Fibroblast of lung (primary cell): ENCODE data around the gene ACP6. TPM values are rescaled to one million over a fixed set of nuclear protein-coding genes. Genes with fewer than 3 reads are reported as not detected.

ENCODE experiments used
- DNase-seq, 2 donors: peaks; one replicate each; pipeline versions ENCODE4 v3.0.0 to v3.0.0-alpha.2; 2010; ENCODE audit warnings: low read depth in 2 of 2
- H2AFZ ChIP-seq: 2 replicates; pipeline ENCODE4 v1.5.1; 2012; ENCODE audit warnings: low read length, control low read depth, inconsistent platforms
- H3K27ac ChIP-seq: 2 replicates; pipeline ENCODE4 v1.5.1; 2011; ENCODE audit warnings: low read length, control low read depth; ENCODE audit not compliant: insufficient read depth
- H3K27me3 ChIP-seq: 2 replicates; pipeline ENCODE4 v1.5.1; 2011; ENCODE audit warnings: mild to moderate bottlenecking, low read length; ENCODE audit not compliant: control insufficient read depth, insufficient read depth
- H3K36me3 ChIP-seq: 2 replicates; pipeline ENCODE4 v1.5.1; 2011; ENCODE audit warnings: low read length; ENCODE audit not compliant: control insufficient read depth, insufficient read depth
- H3K4me1 ChIP-seq: 2 replicates; pipeline ENCODE4 v1.5.1; 2011; ENCODE audit warnings: low read length; ENCODE audit not compliant: control insufficient read depth, insufficient read depth; ENCODE audit errors: extremely low read depth
- H3K4me2 ChIP-seq: 2 replicates; pipeline ENCODE4 v1.5.1; 2011; ENCODE audit warnings: low read length, control low read depth; ENCODE audit not compliant: insufficient read depth; ENCODE audit errors: extremely low read depth
- H3K4me3 ChIP-seq, 4 experiments: fragments of 200-600 bp in 1 of 4; sonication (generic) in 1 of 4; replicated peaks in 1 of 4; 2 replicates each; pipeline ENCODE4 v1.5.1; 2011 to 2016; ENCODE audit warnings: low read length in 4 of 4, low read depth in 3 of 4, mild to moderate bottlenecking in 3 of 4, control low read depth in 2 of 4, inconsistent platforms in 1 of 4, mixed read lengths in 1 of 4; ENCODE audit not compliant: insufficient read depth in 1 of 4; ENCODE audit errors: control extremely low read depth in 1 of 4
- H3K79me2 ChIP-seq: 2 replicates; pipeline ENCODE4 v1.5.1; 2012; ENCODE audit warnings: mild to moderate bottlenecking, low read length, inconsistent platforms; ENCODE audit not compliant: control insufficient read depth, insufficient read depth
- H3K9ac ChIP-seq: 2 replicates; pipeline ENCODE4 v1.5.1; 2011; ENCODE audit warnings: mild to moderate bottlenecking, low read length, control low read depth; ENCODE audit not compliant: insufficient read depth
- H3K9me3 ChIP-seq: 2 replicates; pipeline ENCODE4 v1.5.1; 2012; ENCODE audit warnings: low read depth, low read length; ENCODE audit not compliant: control insufficient read depth, insufficient read depth
- H4K20me1 ChIP-seq: 2 replicates; pipeline ENCODE4 v1.5.1; 2011; ENCODE audit warnings: low read length; ENCODE audit not compliant: control insufficient read depth, insufficient read depth; ENCODE audit errors: extremely low read depth
- EZH2 ChIP-seq: IDR thresholded peaks from 2 replicates; pipeline ENCODE4 v1.5.1; 2012; ENCODE audit warnings: low read length, control low read depth, mild to moderate bottlenecking; ENCODE audit errors: missing control alignments
- polyA plus RNA-seq, 2 donors: library from polyadenylated mRNA; depleted of rRNA in 1 of 2; stranded (reverse) in 1 of 2; unstranded in 1 of 2; fragments of >200 nt; gene quantifications; 2 replicates each; pipeline ENCODE4 v1.2.1, GENCODE V29; 2011 to 2012; ENCODE audit warnings: missing spikeins in 1 of 2
- total RNA-seq: library from RNA; depleted of rRNA; stranded (reverse); fragments of >200 nt; gene quantifications from 2 replicates; pipeline ENCODE4 v1.2.1, GENCODE V29; 2014
- TF ChIP-seq, protein P1 (sequence below), 2 donors: IDR thresholded peaks in 1 of 2; conservative IDR thresholded peaks in 1 of 2; 1 replicate in 1 of 2; 2 replicates in 1 of 2; pipeline ENCODE4 v1.5.1; 2011 to 2012; ENCODE audit warnings: low read length in 2 of 2, control low read depth in 1 of 2, inconsistent platforms in 1 of 2, low read depth in 1 of 2, mild to moderate bottlenecking in 1 of 2

ACP6 gene
- total and polyA plus RNA-seq, 2 donors (not counting 1 experiment from before 2014, with no cell fraction given), result 3.9 to 7.4 TPM

GRCh38 chr1:147611021-147611426, 59.3 kb downstream of the ACP6 start:
- TF ChIP-seq, protein P1, sequence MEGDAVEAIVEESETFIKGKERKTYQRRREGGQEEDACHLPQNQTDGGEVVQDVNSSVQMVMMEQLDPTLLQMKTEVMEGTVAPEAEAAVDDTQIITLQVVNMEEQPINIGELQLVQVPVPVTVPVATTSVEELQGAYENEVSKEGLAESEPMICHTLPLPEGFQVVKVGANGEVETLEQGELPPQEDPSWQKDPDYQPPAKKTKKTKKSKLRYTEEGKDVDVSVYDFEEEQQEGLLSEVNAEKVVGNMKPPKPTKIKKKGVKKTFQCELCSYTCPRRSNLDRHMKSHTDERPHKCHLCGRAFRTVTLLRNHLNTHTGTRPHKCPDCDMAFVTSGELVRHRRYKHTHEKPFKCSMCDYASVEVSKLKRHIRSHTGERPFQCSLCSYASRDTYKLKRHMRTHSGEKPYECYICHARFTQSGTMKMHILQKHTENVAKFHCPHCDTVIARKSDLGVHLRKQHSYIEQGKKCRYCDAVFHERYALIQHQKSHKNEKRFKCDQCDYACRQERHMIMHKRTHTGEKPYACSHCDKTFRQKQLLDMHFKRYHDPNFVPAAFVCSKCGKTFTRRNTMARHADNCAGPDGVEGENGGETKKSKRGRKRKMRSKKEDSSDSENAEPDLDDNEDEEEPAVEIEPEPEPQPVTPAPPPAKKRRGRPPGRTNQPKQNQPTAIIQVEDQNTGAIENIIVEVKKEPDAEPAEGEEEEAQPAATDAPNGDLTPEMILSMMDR (conservative IDR thresholded peaks at IDR 0.05 in 1 of 2, IDR thresholded peaks at IDR 0.05 in 1 of 2; ENCODE audit: low read depth in 1 of 2, low read length in 2 of 2), result no peak
- no peak for TF ChIP-seq EZH2
- Histone ChIP-seq H3K36me3 (peaks cover 2% of the 10 kb centered on the region), H4K20me1 (no peaks in the 10 kb centered on the region), H3K9ac (no peak overlapping the region), H3K4me1 (no peaks in the 10 kb centered on the region), H3K79me2 (no peaks in the 10 kb centered on the region), H3K9me3 (no peaks in the 10 kb centered on the region), H3K4me3 (no peak overlapping the region), H3K27ac (no peak overlapping the region), H2AFZ (no peak overlapping the region), H3K27me3 (no peaks in the 10 kb centered on the region), H3K4me2 (no peak overlapping the region)
- no peak for DNase-seq

GRCh38 chr1:147609358-147609757, 61.0 kb downstream of the ACP6 start:
- Histone ChIP-seq H3K36me3 (peaks cover 3% of the 10 kb centered on the region), H3K4me3 (no peak overlapping the region), H3K27me3 (no peaks in the 10 kb centered on the region), H3K4me1 (no peaks in the 10 kb centered on the region), H4K20me1 (no peaks in the 10 kb centered on the region), H3K79me2 (no peaks in the 10 kb centered on the region), H3K27ac (no peak overlapping the region), H2AFZ (no peak overlapping the region), H3K9me3 (no peaks in the 10 kb centered on the region), H3K4me2 (no peak overlapping the region), H3K9ac (no peak overlapping the region)
- no peak for DNase-seq
- TF ChIP-seq, protein P1 (conservative IDR thresholded peaks at IDR 0.05 in 1 of 2, IDR thresholded peaks at IDR 0.05 in 1 of 2; ENCODE audit: low read depth in 1 of 2, low read length in 2 of 2), result no peak
- TF ChIP-seq EZH2, result no peak

DNA sequence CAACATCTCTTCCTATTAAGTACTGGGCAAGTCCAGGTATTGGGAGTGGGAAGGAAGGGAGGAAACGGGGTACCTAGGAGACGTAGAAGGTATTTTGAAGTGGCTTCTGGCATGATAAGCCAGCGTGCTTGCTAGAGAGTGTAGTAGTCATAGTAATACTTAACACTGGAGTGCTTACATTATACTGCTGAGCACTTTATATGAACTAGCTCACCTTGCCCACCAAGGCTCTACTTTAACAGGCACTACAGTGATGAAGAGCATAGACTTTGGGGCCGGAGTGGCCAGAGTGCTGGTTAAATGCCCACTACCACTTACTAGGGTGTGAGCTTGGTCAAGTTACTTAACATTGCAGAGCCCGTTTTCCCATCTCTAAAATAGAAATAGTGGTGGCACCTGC, 61.7 kb downstream of the ACP6 start:
- no peak overlapping the region for H3K27ac ChIP-seq
- H3K79me2 ChIP-seq, result no peaks in the 10 kb centered on the region
- no peak overlapping the region for H3K4me3 ChIP-seq
- TF ChIP-seq EZH2, result no peak
- TF ChIP-seq, protein P1 (conservative IDR thresholded peaks at IDR 0.05 in 1 of 2, IDR thresholded peaks at IDR 0.05 in 1 of 2; ENCODE audit: low read depth in 1 of 2, low read length in 2 of 2), result no peak
- no peak for DNase-seq
- H3K4me2 ChIP-seq, result no peak overlapping the region
- H3K9ac ChIP-seq, result no peak overlapping the region
- peaks cover 3% of the 10 kb centered on the region for H3K36me3 ChIP-seq
- H3K27me3 ChIP-seq, result no peaks in the 10 kb centered on the region
- no peak overlapping the region for H2AFZ ChIP-seq
- no peaks in the 10 kb centered on the region for H4K20me1 ChIP-seq
- H3K4me1 ChIP-seq, result no peaks in the 10 kb centered on the region
- no peaks in the 10 kb centered on the region for H3K9me3 ChIP-seq
